H1 (cell line): ENCODE data around the gene NLRP12. TPM values are rescaled to one million over a fixed set of nuclear protein-coding genes. Genes with fewer than 3 reads are reported as not detected.
A peak's percentile ranks its signal among the peaks of the same experiment; 100 is the strongest.

ENCODE experiments used
- BCL11A ChIP-seq, 2 experiments: IDR thresholded peaks; one replicate each; pipeline ENCODE4 v1.6.1; 2011; ENCODE audit warnings: low read depth in 2 of 2, low read length in 2 of 2, mild to moderate bottlenecking in 2 of 2
- CBX5 ChIP-seq: fragments of 300-800, 300-1000 bp; sonication (generic); IDR thresholded peaks from 2 replicates; pipeline ENCODE4 v1.7.1; 2016; ENCODE audit warnings: antibody characterized with exemption, low read length, low read depth
- FOSL1 ChIP-seq: IDR thresholded peaks from 2 replicates; pipeline ENCODE4 v1.6.1; 2011; ENCODE audit warnings: mild to moderate bottlenecking, low read depth, low read length, moderate library complexity; ENCODE audit not compliant: insufficient read depth
- JUND ChIP-seq: IDR thresholded peaks from 2 replicates; pipeline ENCODE4 v1.6.1; 2011; ENCODE audit warnings: mild to moderate bottlenecking, improper control_type of control experiment, low read length
- KDM5A ChIP-seq: fragments of 200-600 bp; IDR thresholded peaks from 2 replicates; pipeline ENCODE4 v1.7.1; 2012; ENCODE audit warnings: mild to moderate bottlenecking, low read length, inconsistent platforms, mixed read lengths
- MAX ChIP-seq: IDR thresholded peaks from 2 replicates; pipeline ENCODE4 v1.6.1; 2012; ENCODE audit warnings: inconsistent platforms
- NANOG ChIP-seq: IDR thresholded peaks from 2 replicates; pipeline ENCODE4 v1.6.1; 2011; ENCODE audit warnings: low read length, low read depth, mild to moderate bottlenecking, inconsistent platforms; ENCODE audit not compliant: insufficient read depth, poor library complexity, severe bottlenecking
- POLR2A ChIP-seq, 2 experiments: IDR thresholded peaks; 1 replicate in 1 of 2; 2 replicates in 1 of 2; pipeline ENCODE4 v1.6.1; 2011; ENCODE audit warnings: low read depth in 2 of 2, low read length in 2 of 2, mild to moderate bottlenecking in 2 of 2; ENCODE audit errors: control extremely low read depth in 1 of 2
- RAD21 ChIP-seq, 2 experiments: IDR thresholded peaks in 1 of 2; conservative IDR thresholded peaks in 1 of 2; 2 replicates each; pipeline ENCODE4 v1.6.1; 2011; ENCODE audit warnings: low read depth in 2 of 2, low read length in 2 of 2, improper control_type of control experiment in 1 of 2, inconsistent platforms in 1 of 2, mild to moderate bottlenecking in 1 of 2, moderate library complexity in 1 of 2
- RNF2 ChIP-seq: fragments of 200-900, 300-1000 bp; sonication (generic); IDR thresholded peaks from 2 replicates; pipeline ENCODE4 v1.7.1; 2016; ENCODE audit warnings: borderline replicate concordance, low read depth, mild to moderate bottlenecking, antibody characterized with exemption, low read length; ENCODE audit not compliant: poor library complexity, severe bottlenecking; ENCODE audit errors: missing control alignments
- RXRA ChIP-seq: IDR thresholded peaks from 2 replicates; pipeline ENCODE4 v1.6.1; 2011; ENCODE audit warnings: low read depth, mild to moderate bottlenecking, low read length, moderate library complexity; ENCODE audit not compliant: insufficient read depth
- SIN3A ChIP-seq, 2 experiments: IDR thresholded peaks in 1 of 2; conservative IDR thresholded peaks in 1 of 2; 2 replicates each; pipeline ENCODE4 v1.6.1; 2011 to 2012; ENCODE audit warnings: low read length in 2 of 2, improper control_type of control experiment in 1 of 2, low read depth in 1 of 2, mild to moderate bottlenecking in 1 of 2
- SIRT6 ChIP-seq: IDR thresholded peaks from one replicate; pipeline ENCODE4 v1.7.1; 2012; ENCODE audit warnings: low read length, inconsistent platforms
- SUZ12 ChIP-seq: fragments of 200-600 bp; sonication (generic); IDR thresholded peaks from 2 replicates; pipeline ENCODE4 v1.6.1; 2012; ENCODE audit warnings: mild to moderate bottlenecking, inconsistent platforms, low read length, moderate library complexity, mixed read lengths
- TCF12 ChIP-seq: IDR thresholded peaks from 2 replicates; pipeline ENCODE4 v1.6.1; 2011; ENCODE audit warnings: low read depth, mild to moderate bottlenecking, low read length
- YY1 ChIP-seq: IDR thresholded peaks from 2 replicates; pipeline ENCODE4 v1.6.1; 2011; ENCODE audit warnings: low read depth, mild to moderate bottlenecking, low read length
- ZNF274 ChIP-seq: IDR thresholded peaks from 2 replicates; pipeline ENCODE4 v1.7.0; 2012; ENCODE audit warnings: low read length, borderline replicate concordance; ENCODE audit errors: extremely low read depth
- polyA plus RNA-seq, 7 experiments: library from polyadenylated mRNA; depleted of rRNA in 3 of 7; stranded (reverse) in 5 of 7; unstranded in 2 of 7; fragments of >200 nt in 5 of 7; fragments of 200-250 nt in 2 of 7; gene quantifications; 1 replicate in 5 of 7; 2 replicates in 1 of 7; 4 replicates in 1 of 7; pipeline versions ENCODE4 v1.2.1 to v1.2.3, GENCODE V29; 2011 to 2013; ENCODE audit warnings: missing spikeins in 2 of 7, mixed read lengths in 2 of 7
- total RNA-seq: library from RNA; stranded (reverse); fragmentation: NEBNext Ultra II Directional; extraction: Animal tissue kit (Norgen Biotek cat#: 25700); gene quantifications from 2 replicates; pipeline ENCODE4 v1.2.1, GENCODE V29; 2021
- TF ChIP-seq, protein P1 (sequence below): IDR thresholded peaks from 2 replicates; pipeline ENCODE4 v1.6.1; 2011; ENCODE audit warnings: low read length, improper control_type of control experiment

NLRP12 gene
- total and polyA plus RNA-seq, 2 of the 8 experiments (the other 6 are each of a cell fraction or from before 2014, with no cell fraction given), result 1.0 to 1.8 TPM

DNA sequence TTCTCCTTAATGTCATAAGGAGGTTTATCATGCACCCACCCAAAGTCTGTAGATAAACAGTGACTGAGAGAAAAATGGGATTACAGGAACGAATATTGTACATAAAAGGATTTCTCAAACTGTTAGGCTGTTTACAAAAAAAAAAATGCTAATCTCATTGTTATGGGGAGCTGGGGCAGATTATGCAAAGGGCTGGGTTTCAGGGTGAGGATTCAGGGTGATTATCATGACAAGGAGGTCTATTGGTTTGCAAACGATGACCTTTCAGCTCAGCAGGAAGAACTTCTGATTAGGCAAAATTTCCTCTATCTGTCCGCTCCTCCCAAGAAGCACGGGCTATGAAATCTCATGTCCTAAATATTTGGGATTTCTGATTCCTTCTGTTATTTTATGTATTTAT lies 41.4 kb downstream of the NLRP12 start (continued):
- TF ChIP-seq RXRA, result no peak
- TF ChIP-seq RAD21 (IDR thresholded peaks at IDR 0.05 in 1 of 2, conservative IDR thresholded peaks at IDR 0.05 in 1 of 2; ENCODE audit: low read depth in 2 of 2, low read length in 2 of 2), result no peak
- TF ChIP-seq, protein P1, sequence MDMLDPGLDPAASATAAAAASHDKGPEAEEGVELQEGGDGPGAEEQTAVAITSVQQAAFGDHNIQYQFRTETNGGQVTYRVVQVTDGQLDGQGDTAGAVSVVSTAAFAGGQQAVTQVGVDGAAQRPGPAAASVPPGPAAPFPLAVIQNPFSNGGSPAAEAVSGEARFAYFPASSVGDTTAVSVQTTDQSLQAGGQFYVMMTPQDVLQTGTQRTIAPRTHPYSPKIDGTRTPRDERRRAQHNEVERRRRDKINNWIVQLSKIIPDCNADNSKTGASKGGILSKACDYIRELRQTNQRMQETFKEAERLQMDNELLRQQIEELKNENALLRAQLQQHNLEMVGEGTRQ, result no peak
- TF ChIP-seq KDM5A, result no peak
- TF ChIP-seq CBX5, result no peak
- no peak for TF ChIP-seq MAX
- TF ChIP-seq SUZ12, result no peak
- no peak for TF ChIP-seq FOSL1
- TF ChIP-seq JUND, result no peak
- TF ChIP-seq SIN3A (conservative IDR thresholded peaks at IDR 0.05 in 1 of 2, IDR thresholded peaks at IDR 0.05 in 1 of 2; ENCODE audit: low read depth in 1 of 2, low read length in 2 of 2), result no peak
- TF ChIP-seq POLR2A (IDR thresholded peaks at IDR 0.05; ENCODE audit: control extremely low read depth in 1 of 2, low read depth in 2 of 2, low read length in 2 of 2), result no peak
- TF ChIP-seq TCF12, result no peak
- peak; percentile 93 for TF ChIP-seq NANOG
- no peak for TF ChIP-seq ZNF274
- TF ChIP-seq SIRT6, result no peak
- no peak for TF ChIP-seq RNF2
- no peak for TF ChIP-seq YY1
- TF ChIP-seq BCL11A (IDR thresholded peaks at IDR 0.05; ENCODE audit: low read depth in 2 of 2, low read length in 2 of 2), result peak; percentile 14 to 77
